DND-41 (cell line): ENCODE measurements around the gene METTL15.

Experiments
- EZH2 ChIP-seq: IDR thresholded peaks from 3 replicates; pipeline ENCODE4 v1.6.1; 2012; ENCODE audit warnings: borderline replicate concordance, low read depth, mild to moderate bottlenecking, moderate library complexity, low read length, inconsistent platforms; ENCODE audit not compliant: severe bottlenecking
- TF ChIP-seq, protein P1 (sequence below): IDR thresholded peaks from 2 replicates; pipeline ENCODE4 v1.5.1; 2012; ENCODE audit warnings: borderline replicate concordance, low read length, moderate library complexity, mild to moderate bottlenecking; ENCODE audit not compliant: poor library complexity, severe bottlenecking; ENCODE audit errors: extremely low read depth

DNA sequence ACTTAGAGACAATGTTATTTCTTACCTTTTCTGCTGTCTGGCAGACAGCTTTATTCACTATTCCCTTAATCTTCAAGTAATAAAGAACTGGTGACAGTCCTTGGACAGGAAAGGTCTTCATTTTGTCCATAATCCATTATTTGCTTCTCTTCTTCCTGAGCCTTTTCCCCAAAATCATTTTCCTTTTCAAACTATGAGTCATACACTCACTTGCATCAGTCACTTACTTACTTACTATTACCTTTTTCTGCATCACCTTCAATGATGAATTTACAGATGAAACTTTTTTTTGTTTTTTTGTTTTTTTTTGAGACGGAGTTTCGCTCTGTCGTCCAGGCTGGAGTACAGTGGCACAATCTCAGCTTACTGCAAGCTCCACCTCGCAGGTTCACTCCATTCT is 9.5 kb downstream of the METTL15 start:
- TF ChIP-seq, protein P1, sequence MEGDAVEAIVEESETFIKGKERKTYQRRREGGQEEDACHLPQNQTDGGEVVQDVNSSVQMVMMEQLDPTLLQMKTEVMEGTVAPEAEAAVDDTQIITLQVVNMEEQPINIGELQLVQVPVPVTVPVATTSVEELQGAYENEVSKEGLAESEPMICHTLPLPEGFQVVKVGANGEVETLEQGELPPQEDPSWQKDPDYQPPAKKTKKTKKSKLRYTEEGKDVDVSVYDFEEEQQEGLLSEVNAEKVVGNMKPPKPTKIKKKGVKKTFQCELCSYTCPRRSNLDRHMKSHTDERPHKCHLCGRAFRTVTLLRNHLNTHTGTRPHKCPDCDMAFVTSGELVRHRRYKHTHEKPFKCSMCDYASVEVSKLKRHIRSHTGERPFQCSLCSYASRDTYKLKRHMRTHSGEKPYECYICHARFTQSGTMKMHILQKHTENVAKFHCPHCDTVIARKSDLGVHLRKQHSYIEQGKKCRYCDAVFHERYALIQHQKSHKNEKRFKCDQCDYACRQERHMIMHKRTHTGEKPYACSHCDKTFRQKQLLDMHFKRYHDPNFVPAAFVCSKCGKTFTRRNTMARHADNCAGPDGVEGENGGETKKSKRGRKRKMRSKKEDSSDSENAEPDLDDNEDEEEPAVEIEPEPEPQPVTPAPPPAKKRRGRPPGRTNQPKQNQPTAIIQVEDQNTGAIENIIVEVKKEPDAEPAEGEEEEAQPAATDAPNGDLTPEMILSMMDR: no peak
- no peak for TF ChIP-seq EZH2
